K562 (cell line): ENCODE data around the gene MPND. TPM values are rescaled to one million over a fixed set of nuclear protein-coding genes. Genes with fewer than 3 reads are reported as not detected.
A peak's percentile ranks its signal among the peaks of the same experiment; 100 is the strongest.

Experiments
- ASH1L ChIP-seq: fragments of 450-650 bp; IDR thresholded peaks from 2 replicates; pipeline ENCODE4 v1.6.1; 2018; ENCODE audit warnings: borderline replicate concordance, mild to moderate bottlenecking, low read depth; ENCODE audit not compliant: partially characterized antibody
- ATF2 ChIP-seq: sonication (generic); formaldehyde crosslinking; IDR thresholded peaks from 2 replicates; pipeline ENCODE4 v1.8.1; 2022; ENCODE audit warnings: missing genetic modification reagents
- FOXM1 ChIP-seq, 2 experiments: fragments of 450-650 bp in 1 of 2; sonication (generic) in 1 of 2; formaldehyde crosslinking in 1 of 2; IDR thresholded peaks; 2 replicates each; pipeline versions ENCODE4 v1.6.1 to v1.9.0; 2017 to 2022; ENCODE audit warnings: low read depth in 2 of 2, mild to moderate bottlenecking in 2 of 2, missing genetic modification reagents in 1 of 2, moderate library complexity in 1 of 2
- HCFC1 ChIP-seq: IDR thresholded peaks from 2 replicates; pipeline ENCODE4 v1.6.1; 2012; ENCODE audit warnings: low read depth, low read length, improper control_type of control experiment
- HOXB6 ChIP-seq: fragments of 250-450 bp; sonication (Bioruptor Pico); IDR thresholded peaks from 2 replicates; pipeline ENCODE4 v1.5.1; 2022; ENCODE audit warnings: mild to moderate bottlenecking, borderline replicate concordance
- MIER1 ChIP-seq: fragments of 450-650 bp; IDR thresholded peaks from 2 replicates; pipeline ENCODE4 v1.6.1; 2016; ENCODE audit warnings: antibody characterized with exemption, mild to moderate bottlenecking, low read depth
- MLLT1 ChIP-seq, 2 experiments: fragments of 450-650 bp; IDR thresholded peaks; 2 replicates each; pipeline ENCODE4 v1.6.1; 2016
- MTA1 ChIP-seq: fragments of 450-650 bp; IDR thresholded peaks from 2 replicates; pipeline ENCODE4 v1.6.1; 2017; ENCODE audit warnings: borderline replicate concordance
- NBN ChIP-seq: fragments of 450-650 bp; IDR thresholded peaks from 2 replicates; pipeline ENCODE4 v1.6.1; 2016; ENCODE audit warnings: low read depth, mild to moderate bottlenecking
- PML ChIP-seq: IDR thresholded peaks from 2 replicates; pipeline ENCODE4 v1.6.1; 2012; ENCODE audit warnings: low read length, inconsistent platforms
- PTBP1 ChIP-seq: fragments of 200-400 bp; formaldehyde crosslinking; IDR thresholded peaks from 2 replicates; pipeline ENCODE4 v1.6.1; 2017; ENCODE audit warnings: low read depth, low read length
- SMARCC2 ChIP-seq: fragments of 450-650 bp; IDR thresholded peaks from 2 replicates; pipeline ENCODE4 v1.6.1; 2017; ENCODE audit warnings: antibody characterized with exemption, moderate library complexity, mild to moderate bottlenecking, low read depth
- SMARCE1 ChIP-seq: fragments of 450-650 bp; IDR thresholded peaks from 2 replicates; pipeline ENCODE4 v1.7.1; 2016; ENCODE audit warnings: mild to moderate bottlenecking
- SUPT5H ChIP-seq: fragments of 450-650 bp; IDR thresholded peaks from 2 replicates; pipeline ENCODE4 v1.6.1; 2016
- TCF7L2 ChIP-seq: fragments of 150-350 bp; IDR thresholded peaks from 2 replicates; pipeline ENCODE4 v1.6.1; 2016; ENCODE audit warnings: low read depth, mild to moderate bottlenecking, low read length, moderate library complexity
- ZEB2 ChIP-seq: fragments of 450-650 bp; IDR thresholded peaks from 2 replicates; pipeline ENCODE4 v1.6.1; 2016
- ZNF143 ChIP-seq: sonication (generic); formaldehyde crosslinking; IDR thresholded peaks from 2 replicates; pipeline ENCODE4 v1.9.0; 2022; ENCODE audit warnings: mild to moderate bottlenecking, missing genetic modification reagents
- ZNF212 ChIP-seq: fragments of 450-650 bp; formaldehyde crosslinking; IDR thresholded peaks from 2 replicates; pipeline ENCODE4 v1.4.0; 2020; ENCODE audit warnings: mild to moderate bottlenecking
- ZNF316 ChIP-seq: fragments of 450-650 bp; IDR thresholded peaks from 2 replicates; pipeline ENCODE4 v1.6.1; 2016
- ZNF76 ChIP-seq: fragments of 250-450 bp; sonication (Bioruptor Pico); IDR thresholded peaks from 2 replicates; pipeline ENCODE4 v1.4.0; 2020; ENCODE audit warnings: mild to moderate bottlenecking, moderate library complexity, borderline replicate concordance
- ZNF766 ChIP-seq: fragments of 200-800 bp; sonication (Bioruptor generic); conservative IDR thresholded peaks from 2 replicates; pipeline ENCODE4 v1.6.1; 2016; ENCODE audit warnings: missing genetic modification characterization, missing compliant biosample characterization
- ZNF785 ChIP-seq: fragments of 250-450 bp; sonication (Bioruptor Pico); IDR thresholded peaks from 2 replicates; pipeline ENCODE4 v1.4.0; 2020; ENCODE audit warnings: mild to moderate bottlenecking
- polyA plus RNA-seq, 8 experiments: library from polyadenylated mRNA; depleted of rRNA in 4 of 8; stranded (reverse) in 5 of 8; unstranded in 3 of 8; fragments of >200 nt; fragmentation: Nextera tagmentation in 2 of 8; fragmentation: Illumina TruSeq in 1 of 8; extraction: Ambion mirVana in 2 of 8; extraction: Trizol in 1 of 8; gene quantifications; 2 replicates each; pipeline versions ENCODE4 v1.2.1 to v1.2.3, GENCODE V29; 2011 to 2014; ENCODE audit warnings: inconsistent platforms in 1 of 8, missing spikeins in 1 of 8
- total RNA-seq, 7 experiments: library from RNA; depleted of rRNA in 6 of 7; stranded (reverse); fragments of >200 nt in 6 of 7; fragmentation: Illumina TruSeq in 2 of 7; extraction: Trizol in 2 of 7; gene quantifications; 2 replicates each; pipeline versions ENCODE4 v1.2.1 to v1.2.3, GENCODE V29; 2011 to 2021; ENCODE audit warnings: low replicate concordance in 1 of 7
- TF ChIP-seq, protein P1 (sequence below): fragments of 450-650 bp; IDR thresholded peaks from 2 replicates; pipeline ENCODE4 v1.6.1; 2017; ENCODE audit warnings: antibody characterized with exemption, mild to moderate bottlenecking

The MPND gene
- total and polyA plus RNA-seq, 9 of the 15 experiments (the other 6 are each of a cell fraction or from before 2014, with no cell fraction given), result 0.25 to 14.0 (median 3.9) TPM

- TF ChIP-seq ZNF76 (CRISPR knock-in tag), result no peak
- peak; percentile 84 for TF ChIP-seq PML
- TF ChIP-seq ZNF143 (CRISPR knock-in tag), result no peak
- TF ChIP-seq PTBP1, result 0 out of 2 replicates have a peak, but pooled peaks have one; percentile 26
- peak; percentile 64; the same call in 1 of the 2 replicates for TF ChIP-seq FOXM1 (IDR thresholded peaks at IDR 0.05; ENCODE audit: low read depth)
- no peak for TF ChIP-seq FOXM1 (CRISPR knock-in tag; IDR thresholded peaks at IDR 0.05; ENCODE audit: low read depth)
- TF ChIP-seq ZEB2, result peak; percentile 26; the same call in 1 of the 2 replicates
- TF ChIP-seq ZNF316, result no peak
- no peak for TF ChIP-seq HOXB6 (CRISPR knock-in tag)
- peak; percentile 81 for TF ChIP-seq NBN
- peak; percentile 99 for TF ChIP-seq ATF2
- peak; percentile 12; the same call in 1 of the 2 replicates for TF ChIP-seq SUPT5H
- no peak for TF ChIP-seq TCF7L2
- TF ChIP-seq SMARCC2, result peak; percentile 86
- TF ChIP-seq ZNF212 (CRISPR knock-in tag), result no peak
- peak in 1 of 2 experiments; percentile 57; a peak in 2 of 4 replicates for TF ChIP-seq MLLT1 (IDR thresholded peaks at IDR 0.05)
- 0 out of 2 replicates have a peak, but pooled peaks have one; percentile 50 for TF ChIP-seq HCFC1
- TF ChIP-seq, protein P1, sequence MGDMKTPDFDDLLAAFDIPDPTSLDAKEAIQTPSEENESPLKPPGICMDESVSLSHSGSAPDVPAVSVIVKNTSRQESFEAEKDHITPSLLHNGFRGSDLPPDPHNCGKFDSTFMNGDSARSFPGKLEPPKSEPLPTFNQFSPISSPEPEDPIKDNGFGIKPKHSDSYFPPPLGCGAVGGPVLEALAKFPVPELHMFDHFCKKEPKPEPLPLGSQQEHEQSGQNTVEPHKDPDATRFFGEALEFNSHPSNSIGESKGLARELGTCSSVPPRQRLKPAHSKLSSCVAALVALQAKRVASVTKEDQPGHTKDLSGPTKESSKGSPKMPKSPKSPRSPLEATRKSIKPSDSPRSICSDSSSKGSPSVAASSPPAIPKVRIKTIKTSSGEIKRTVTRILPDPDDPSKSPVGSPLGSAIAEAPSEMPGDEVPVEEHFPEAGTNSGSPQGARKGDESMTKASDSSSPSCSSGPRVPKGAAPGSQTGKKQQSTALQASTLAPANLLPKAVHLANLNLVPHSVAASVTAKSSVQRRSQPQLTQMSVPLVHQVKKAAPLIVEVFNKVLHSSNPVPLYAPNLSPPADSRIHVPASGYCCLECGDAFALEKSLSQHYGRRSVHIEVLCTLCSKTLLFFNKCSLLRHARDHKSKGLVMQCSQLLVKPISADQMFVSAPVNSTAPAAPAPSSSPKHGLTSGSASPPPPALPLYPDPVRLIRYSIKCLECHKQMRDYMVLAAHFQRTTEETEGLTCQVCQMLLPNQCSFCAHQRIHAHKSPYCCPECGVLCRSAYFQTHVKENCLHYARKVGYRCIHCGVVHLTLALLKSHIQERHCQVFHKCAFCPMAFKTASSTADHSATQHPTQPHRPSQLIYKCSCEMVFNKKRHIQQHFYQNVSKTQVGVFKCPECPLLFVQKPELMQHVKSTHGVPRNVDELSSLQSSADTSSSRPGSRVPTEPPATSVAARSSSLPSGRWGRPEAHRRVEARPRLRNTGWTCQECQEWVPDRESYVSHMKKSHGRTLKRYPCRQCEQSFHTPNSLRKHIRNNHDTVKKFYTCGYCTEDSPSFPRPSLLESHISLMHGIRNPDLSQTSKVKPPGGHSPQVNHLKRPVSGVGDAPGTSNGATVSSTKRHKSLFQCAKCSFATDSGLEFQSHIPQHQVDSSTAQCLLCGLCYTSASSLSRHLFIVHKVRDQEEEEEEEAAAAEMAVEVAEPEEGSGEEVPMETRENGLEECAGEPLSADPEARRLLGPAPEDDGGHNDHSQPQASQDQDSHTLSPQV, result peak; percentile 56; the same call in 1 of the 2 replicates
- no peak for TF ChIP-seq ASH1L
- TF ChIP-seq SMARCE1, result peak; percentile 89
- peak; percentile 30; the same call in 1 of the 2 replicates for TF ChIP-seq ZNF766 (CRISPR knock-in tag)
- TF ChIP-seq ZNF785 (CRISPR knock-in tag), result no peak
- no peak for TF ChIP-seq MIER1
- TF ChIP-seq MTA1, result peak; percentile 45; the same call in 1 of the 2 replicates
These were observed 32.0 kb downstream of the MPND start (continued) for GRCh38 chr19:4375164-4376027.
